D721Med (cell line): ENCODE results near the gene CDH4.

Source experiments
- DNase-seq: peaks from one replicate; pipeline ENCODE4 v3.0.0; 2011; ENCODE audit warnings: low spot score; ENCODE audit not compliant: insufficient read length
- FAIRE-seq: peaks from 2 replicates; lab custom pipeline; 2011; peaks lifted over from hg19 to GRCh38; lab: Jason Lieb, UNC
- CTCF ChIP-seq: IDR thresholded peaks from 2 replicates; pipeline ENCODE4 v1.5.1; 2012; ENCODE audit warnings: mild to moderate bottlenecking, control low read depth; ENCODE audit not compliant: insufficient read depth; ENCODE audit errors: missing control alignments

The CDH4 gene

GRCh38 chr20:61514018-61514365 is 261.9 kb downstream of the CDH4 start:
- DNase-seq (no peak), FAIRE-seq (no peak)
- no peak for TF ChIP-seq CTCF

- FAIRE-seq (no peak), DNase-seq (no peak)
- TF ChIP-seq CTCF, result no peak
These were observed 262.3 kb downstream of the CDH4 start for GRCh38 chr20:61514396-61514795.

- DNase-seq (no peak), FAIRE-seq (no peak)
- no peak for TF ChIP-seq CTCF
These were observed 262.9 kb downstream of the CDH4 start for GRCh38 chr20:61514805-61515505.

GRCh38 chr20:61515922-61516321 is 263.9 kb downstream of the CDH4 start:
- FAIRE-seq (no peak), DNase-seq (no peak)
- no peak for TF ChIP-seq CTCF

DNA sequence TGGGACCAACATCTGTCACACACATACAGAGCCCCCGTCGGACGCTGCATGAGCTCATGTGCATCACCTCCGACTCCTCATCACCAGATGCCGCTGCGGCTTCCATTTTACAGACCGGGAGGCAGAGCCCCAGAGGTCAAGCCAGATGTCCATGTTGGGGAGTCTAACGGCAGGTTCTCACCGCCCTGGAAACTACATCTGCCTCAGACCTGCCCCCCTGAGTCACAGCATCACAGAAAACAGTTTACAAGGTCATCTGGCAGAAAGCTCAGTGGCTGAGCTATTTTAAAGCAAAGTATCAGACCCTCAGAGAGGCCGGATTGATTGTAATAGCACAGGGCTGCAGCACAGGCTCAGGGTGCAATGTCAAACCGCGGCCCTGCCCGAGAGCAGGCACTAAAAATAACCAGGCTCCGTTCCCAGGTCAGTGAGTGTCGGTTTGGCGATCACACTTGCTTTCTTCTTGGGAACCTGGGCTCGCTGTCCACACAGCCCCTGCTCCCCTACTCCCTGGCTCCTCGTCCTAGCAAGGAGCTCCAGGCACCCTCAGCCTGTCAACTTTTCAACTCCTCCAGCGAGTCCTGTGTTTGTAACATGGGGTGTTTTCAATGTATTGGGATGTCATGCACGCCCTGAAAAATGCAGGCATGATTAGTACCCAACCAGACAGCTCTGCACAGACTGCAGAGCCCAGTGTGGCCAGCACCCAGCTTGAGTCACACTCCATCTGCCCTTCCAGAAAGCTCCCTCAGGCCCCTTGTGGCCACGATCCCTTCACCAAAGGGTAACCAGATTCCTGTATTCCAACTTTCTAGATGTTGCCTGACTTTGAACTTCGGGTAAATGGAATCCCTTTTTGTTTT is 264.5 kb downstream of the CDH4 start:
- DNase-seq (no peak), FAIRE-seq (no peak)
- TF ChIP-seq CTCF, result no peak

DNA sequence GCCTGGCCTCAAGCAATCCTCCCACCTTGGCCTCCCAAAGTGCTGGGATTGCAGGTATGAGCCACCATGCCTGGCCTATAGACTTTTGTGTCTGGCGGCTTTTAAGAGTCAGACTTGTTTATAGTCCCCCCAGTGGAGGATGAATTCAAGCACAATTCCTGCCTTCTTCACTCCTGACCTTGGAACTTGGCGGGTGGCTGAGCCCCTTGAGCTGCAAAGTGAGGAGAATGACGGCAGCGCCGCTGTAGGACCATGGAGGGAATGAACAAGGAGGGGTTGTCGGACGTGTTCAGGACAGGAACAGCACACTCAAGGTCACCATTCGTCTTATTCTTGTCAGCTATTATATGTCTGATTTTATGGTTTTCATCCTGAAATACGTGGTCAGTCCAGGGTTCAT is 265.4 kb downstream of the CDH4 start:
- FAIRE-seq, result no peak
- no peak for DNase-seq
- no peak for TF ChIP-seq CTCF
